K562 treated with DMSO at 1 percent for 48 hours (cell line): ENCODE measurements around the gene MDM4. TPM values are rescaled to one million over a fixed set of nuclear protein-coding genes. Genes with fewer than 3 reads are reported as not detected.

Experiments
- total RNA-seq: library from RNA; unstranded; fragments of 300-600 nt; gene quantifications from 2 replicates; pipeline ENCODE4 v1.2.3, GENCODE V29; 2022; ENCODE audit warnings: low replicate concordance; ENCODE audit errors: extremely low read depth

Gene MDM4
- total RNA-seq = not detected in 2 replicates

DNA sequence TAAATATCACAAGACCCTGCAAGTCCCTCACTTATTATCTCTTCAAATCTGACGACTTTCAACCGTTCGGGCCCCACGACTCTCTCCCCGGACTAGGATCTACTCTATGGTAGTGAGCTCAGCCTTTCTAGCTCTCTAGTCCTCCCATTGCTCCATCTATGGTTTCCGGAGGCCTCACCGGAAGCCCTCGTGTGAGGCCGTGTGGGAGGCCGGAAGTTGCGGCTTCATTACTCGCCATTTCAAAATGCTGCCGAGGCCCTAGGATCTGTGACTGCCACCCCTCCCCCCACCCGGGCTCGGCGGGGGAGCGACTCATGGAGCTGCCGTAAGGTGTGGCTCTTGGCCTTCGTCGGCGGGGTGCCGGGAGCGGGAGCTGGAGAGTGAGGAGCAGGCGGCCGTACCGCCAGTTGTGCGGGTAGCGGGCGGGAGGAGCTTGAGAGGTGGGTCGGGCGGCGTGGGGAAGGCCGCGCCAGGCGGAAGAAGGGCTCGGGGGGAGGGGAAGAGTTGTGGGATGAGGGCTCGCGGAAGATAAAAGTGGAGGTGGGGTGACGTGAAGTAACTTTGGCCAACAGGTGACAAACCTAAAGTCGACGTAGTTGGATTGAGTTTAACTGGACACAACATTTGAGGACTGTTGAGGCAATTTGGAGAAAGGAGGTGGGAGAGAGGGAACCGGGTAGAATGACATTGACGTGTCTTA lies at the start of gene MDM4:
TSS of gene MDM4 (plus strand) at position 227 of the 700 bp plus-strand sequence. CDS start 9,113 bp downstream, outside the sequence.

DNA sequence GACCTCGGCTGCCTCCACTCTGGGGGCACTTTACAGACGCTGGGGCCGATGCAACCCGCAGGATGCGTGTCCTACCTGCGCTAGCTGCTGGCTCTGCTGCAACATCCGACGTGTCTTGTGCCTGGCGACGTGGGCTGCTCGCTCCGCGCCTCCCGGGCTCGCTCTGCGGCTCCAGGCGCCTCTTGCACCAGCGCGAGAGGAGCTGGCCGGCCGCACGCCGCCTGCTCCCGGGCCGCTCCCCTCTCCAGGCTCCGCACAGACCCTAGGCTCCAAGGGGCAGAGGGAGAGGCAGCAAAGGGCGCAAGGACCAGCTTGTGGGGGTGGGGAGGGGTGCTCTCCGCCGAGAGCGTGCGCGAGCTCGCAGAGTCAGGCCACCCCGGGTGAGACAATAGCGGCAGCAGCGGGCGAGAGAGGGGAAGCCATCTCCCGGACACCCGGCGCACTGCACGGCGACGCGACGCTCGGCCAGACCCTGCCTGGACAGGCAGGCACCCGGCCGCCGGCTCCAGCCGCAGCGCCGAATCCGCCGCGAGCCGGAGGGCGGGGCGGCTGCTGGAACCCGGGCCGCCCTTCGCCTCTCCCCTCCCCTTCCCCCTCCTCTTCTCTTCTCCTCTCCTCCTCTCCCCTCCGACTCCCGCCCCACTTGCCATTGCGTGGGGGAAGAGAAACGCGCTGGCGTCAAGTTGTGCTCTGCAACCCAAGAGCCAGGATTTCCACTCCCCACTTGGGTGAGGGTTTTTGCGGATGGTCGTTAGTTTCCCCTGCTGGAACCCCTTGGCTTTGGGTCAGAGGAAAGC lies 21.7 kb upstream of the MDM4 start, which contains the start of gene PIK3C2B:
TSS of gene PIK3C2B (minus strand) at position 525 of the 797 bp plus-strand sequence. CDS start 25,003 bp downstream, outside the sequence.

Other genes with a start within 250 kb of the MDM4 start
- not detected in 2 replicates for gene PLEKHA6, start 156.5 kb upstream of the MDM4 start, total RNA-seq
- gene PPP1R15B, start 104.6 kb upstream of the MDM4 start, total RNA-seq = not detected in 2 replicates
- gene PIK3C2B, start 21.6 kb upstream of the MDM4 start, total RNA-seq = not detected in 2 replicates
- not detected in 2 replicates for gene LRRN2, start 169.3 kb downstream of the MDM4 start, total RNA-seq